Daoy (cell line): ENCODE data around the gene STARD7. TPM values are rescaled to one million over a fixed set of nuclear protein-coding genes. Genes with fewer than 3 reads are reported as not detected.
"Not testable (repeated sequence)": the region's sequence is repeated elsewhere in the genome, so short reads cannot be mapped to it uniquely, and the experiment has no call there.

Source experiments
- DNase-seq: peaks from one replicate; pipeline ENCODE4 v3.0.0-alpha.2; 2015; ENCODE audit warnings: low read depth
- total RNA-seq: library from RNA; depleted of rRNA; stranded (reverse); fragments of >200 nt; shearing (Covaris generic); gene quantifications from 2 replicates; pipeline ENCODE4 v1.2.3, GENCODE V29; 2014

Gene STARD7
- total RNA-seq, 1 experiment from 2014 or later, result 176 TPM

- no peak for DNase-seq
These were observed 25.3 kb upstream of the STARD7 start for GRCh38 chr2:96233880-96234316.

DNA sequence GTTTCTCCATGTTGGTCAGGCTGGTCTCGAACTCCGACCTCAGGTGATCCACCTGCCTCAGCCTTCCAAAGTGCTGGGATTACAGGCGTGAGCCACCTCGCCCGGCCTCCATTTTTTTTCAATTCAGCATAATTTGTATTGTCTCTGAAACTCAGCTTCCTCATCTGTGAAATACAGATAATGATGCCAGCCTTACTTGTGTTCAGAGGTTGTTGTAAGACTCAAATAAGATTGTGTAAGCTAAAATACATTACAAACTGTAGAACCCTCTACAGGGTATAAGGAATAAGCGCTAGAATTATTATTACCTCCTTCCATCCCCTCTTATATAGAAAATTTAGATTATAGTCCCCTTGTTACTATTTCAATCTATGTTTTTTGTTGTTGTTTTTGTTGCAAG, 24.8 kb upstream of the STARD7 start:
- no peak for DNase-seq

DNA sequence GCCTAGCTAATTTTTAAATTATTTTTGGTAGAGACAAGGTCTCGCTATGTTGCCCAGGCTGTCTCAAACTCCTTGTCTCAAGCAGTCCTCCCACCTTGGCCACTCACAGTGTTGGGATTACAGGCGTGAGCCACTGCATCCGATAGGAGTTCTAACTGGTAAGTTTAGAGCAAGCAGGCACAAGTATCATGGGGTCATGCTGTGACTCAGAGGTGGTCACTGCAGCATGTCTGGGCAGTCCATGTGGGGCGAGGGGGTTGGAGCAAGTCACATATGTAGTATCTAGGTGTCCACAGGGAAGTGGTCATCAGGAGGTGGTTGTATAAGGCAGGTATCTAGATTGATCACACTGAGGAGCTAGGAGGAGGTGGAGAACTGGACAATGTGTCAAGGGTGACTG, 22.7 kb upstream of the STARD7 start:
- no peak for DNase-seq

GRCh38 chr2:96225016-96225533, 16.4 kb upstream of the STARD7 start:
- DNase-seq, result no peak

- not testable (repeated sequence) for DNase-seq
These were observed 12.5 kb upstream of the STARD7 start for GRCh38 chr2:96221106-96221505.

- not testable (repeated sequence) for DNase-seq
These were observed 11.3 kb upstream of the STARD7 start for GRCh38 chr2:96219959-96220358.

GRCh38 chr2:96218508-96219131, 10.0 kb upstream of the STARD7 start:
- no peak for DNase-seq

DNA sequence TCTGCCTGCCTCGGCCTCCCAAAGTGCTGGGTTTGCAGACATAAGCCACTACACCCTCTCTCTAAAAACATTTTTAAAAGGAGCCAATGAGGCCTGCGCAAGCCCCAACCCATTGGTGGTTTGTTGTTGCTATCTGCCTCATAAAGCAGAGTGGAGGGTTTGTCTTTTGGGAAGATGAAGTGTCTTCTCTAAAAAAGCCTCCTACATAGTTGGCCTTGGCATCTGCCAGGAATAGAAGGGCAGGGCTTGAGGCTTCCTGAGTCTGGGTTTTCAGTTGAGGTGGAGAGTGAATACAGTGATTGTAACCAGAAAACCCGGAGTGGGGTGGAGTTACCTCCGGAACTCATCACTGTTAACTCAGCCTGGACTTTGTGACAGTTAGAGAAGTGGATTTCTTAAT, 5.9 kb upstream of the STARD7 start:
- DNase-seq, result no peak

- no peak for DNase-seq
These were observed 4.8 kb upstream of the STARD7 start for GRCh38 chr2:96213379-96213778.

GRCh38 chr2:96212339-96212738, 3.7 kb upstream of the STARD7 start:
- no peak for DNase-seq

- no peak for DNase-seq
These were observed 1.1 kb upstream of the STARD7 start for GRCh38 chr2:96209729-96210085.

DNA sequence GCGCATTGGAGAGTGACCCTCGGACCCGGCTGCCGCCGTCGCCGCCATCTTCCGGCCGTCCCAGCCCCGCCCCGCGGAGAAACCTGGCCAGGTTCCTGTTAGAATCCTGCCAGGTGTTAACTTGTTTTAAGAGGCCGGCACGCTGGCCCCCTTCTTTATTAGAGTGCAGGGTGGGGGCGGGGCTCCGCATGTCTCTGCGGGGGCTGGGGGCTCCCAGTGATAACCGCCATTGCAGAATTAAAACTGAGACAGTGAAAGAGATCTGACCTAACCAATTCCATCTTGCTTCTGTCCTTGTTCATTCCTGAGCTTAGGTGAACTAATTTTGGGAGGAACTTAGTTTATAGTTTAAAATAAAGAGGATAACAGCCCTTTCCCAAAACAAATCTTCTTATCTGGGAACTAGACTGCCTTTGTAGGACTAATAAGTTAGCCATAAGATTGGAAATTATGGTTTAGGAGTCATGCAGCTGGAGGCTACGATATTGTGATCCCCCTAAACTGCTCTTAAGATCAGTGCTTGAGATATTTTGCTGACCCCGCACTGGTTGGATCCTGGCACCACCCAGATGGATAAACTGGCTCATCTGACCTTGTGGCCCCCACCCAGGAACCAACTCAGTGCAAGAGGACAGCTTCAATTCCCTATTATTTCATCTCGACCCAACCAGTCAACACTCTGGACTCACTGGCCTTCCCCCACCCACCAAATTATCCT, 543 bp upstream of the STARD7 start:
- no peak for DNase-seq

GRCh38 chr2:96207774-96208142, 869 bp downstream of the STARD7 start:
- DNase-seq, result no peak

DNA sequence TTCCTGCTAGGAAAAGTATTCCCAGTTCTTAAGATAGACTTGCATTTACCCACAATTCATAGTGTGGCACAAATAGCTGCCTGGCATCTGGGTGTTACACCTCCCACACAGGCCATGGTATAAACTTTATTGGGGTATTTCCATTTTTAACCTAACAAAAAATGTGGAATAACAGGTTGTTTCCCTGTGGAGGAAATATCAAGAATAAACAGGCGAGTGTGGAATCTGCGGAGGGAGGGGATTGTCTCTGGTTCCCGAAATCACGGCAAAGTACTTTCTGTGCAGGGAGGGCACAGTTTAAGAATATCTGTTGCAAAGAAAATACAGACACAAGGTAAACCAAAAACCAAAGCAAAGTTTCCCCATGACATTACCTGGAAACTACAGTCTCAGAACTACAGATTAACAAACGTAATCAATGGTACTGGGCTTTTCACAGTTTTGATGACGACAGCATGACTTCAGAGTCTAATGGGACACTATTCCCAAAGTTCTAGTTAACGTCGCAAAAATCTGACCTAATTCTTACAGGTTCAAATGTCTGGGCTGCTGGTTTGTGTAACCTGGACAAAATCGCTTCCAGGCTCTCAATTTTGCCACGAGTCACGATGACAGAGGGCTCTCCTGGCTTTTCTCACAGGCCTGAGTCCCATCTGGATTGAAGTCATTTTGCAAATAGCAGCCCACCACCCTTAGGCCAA, 1.4 kb downstream of the STARD7 start:
- no peak for DNase-seq

DNA sequence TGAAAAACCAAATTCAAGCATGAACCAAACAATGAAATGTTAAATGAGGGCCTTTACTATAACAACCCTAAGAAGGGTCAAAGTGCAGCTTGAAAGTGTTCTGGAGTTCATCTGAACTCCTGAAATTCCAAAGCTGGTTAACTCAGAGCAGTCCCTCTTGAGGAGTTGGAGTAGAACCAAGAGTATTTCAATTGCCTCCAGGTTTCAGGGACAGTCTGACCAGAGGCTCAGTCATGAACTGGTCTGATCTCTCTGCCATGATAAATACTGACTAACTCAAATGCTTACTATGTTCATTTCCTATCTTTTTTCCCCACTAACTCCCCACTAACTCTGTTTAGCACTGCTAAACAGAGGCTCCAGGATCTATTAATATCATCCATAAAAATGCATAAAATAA, 2.7 kb downstream of the STARD7 start:
- no peak for DNase-seq

GRCh38 chr2:96204836-96205624, 3.6 kb downstream of the STARD7 start:
- no peak for DNase-seq

DNA sequence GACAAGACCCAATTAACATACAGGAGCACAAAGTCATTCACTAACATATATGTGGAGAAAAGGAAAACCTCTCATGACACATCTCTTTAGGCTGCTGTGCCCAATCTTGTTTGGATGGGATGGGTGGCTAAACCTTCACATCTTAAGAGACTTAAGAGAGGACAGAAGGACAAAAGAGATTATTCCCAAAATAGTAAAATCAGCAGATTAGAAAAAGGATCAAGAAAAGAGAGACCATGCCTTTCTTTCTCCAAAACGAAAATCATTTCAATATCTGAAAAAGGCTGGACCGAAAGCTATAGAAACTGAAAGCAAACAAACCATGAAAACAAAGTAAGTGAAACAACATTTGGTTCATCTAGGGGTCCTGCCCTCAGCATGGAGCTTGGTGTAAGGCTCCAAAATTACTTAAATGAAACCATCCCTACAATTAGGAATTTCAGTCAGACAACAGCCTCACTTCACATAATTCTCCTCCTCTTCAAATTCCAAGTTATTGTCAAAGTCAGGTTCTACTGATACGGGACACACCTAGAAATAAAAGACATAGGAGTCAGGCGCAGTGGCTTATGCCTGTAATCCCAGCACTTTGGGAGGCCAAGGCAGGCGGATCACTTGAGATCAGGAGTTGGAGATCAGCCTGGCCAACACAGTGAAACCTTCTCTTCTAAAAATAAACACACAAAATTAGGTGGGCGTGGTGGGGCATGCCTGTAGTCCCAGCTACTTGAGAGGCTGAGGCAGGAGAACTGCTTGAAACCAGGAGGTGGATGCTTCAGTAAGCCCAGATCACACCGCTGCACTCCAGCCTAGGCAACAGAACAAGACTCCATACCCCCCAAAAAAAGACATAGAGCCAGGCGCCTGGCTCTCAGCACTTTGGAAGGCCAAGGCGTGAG, 5.2 kb downstream of the STARD7 start:
- no peak for DNase-seq

GRCh38 chr2:96202152-96202854, 6.3 kb downstream of the STARD7 start:
- DNase-seq, result no peak

DNA sequence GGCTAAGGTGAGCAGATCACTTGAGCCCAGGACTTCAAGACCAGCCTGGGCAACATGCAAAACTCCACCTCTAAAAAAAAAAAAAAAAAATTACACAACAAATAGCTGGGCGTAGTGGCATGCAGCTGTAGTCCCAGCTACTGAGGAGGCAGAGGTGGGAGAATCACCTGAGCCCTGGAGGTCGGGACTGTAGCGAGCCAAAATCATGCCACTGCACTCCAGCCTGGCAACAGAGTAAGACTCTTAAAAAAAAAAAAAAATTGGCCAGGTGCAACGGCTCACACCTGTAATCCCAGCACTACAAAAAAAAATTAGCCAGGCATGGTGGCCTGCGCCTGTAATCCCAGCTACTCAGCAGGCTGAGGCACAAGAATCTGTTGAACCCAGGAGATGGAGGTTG, 7.3 kb downstream of the STARD7 start:
- DNase-seq, result no peak

DNA sequence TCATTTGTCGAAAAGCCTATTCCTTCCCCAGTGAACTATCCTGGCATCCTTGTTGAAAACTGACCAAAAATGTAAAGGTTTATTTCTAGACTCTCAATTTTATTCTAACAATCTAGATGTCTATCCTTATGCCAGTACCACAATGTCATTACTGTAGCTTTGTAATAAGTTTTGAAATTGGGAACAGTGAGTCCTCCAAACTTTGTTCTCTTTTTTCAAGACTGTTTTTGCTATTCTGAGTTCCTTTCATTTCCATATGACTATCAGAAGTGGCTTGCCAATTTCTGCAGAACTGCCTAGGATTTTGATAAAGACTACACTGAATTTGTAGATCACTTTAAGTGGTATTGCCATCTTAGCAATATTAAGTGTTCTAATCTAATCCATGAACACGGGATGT, 9.7 kb downstream of the STARD7 start:
- no peak for DNase-seq
